Activated T-cell treated with anti-CD3 and anti-CD28 coated beads, Interleukin-2, amount 50 U/mL, for 4 hours (primary cell): ENCODE measurements around the gene IL1B. TPM values are rescaled to one million over a fixed set of nuclear protein-coding genes. Genes with fewer than 3 reads are reported as not detected.
A peak's percentile ranks its signal among the peaks of the same experiment; 100 is the strongest.

Source experiments
- ATAC-seq, 2 donors: fragments of 200-7000 bp; cut with Tn5 transposase; one replicate each; pipeline ENCODE4 v1.10.0; 2021
- DNase-seq: peaks from one replicate; pipeline ENCODE4 v3.0.0-alpha.2; 2020
- H3K27me3 Mint-ChIP-seq: one replicate; pipeline ENCODE4 v1.8.0; 2021; ENCODE audit warnings: low read depth, mixed read lengths
- H3K36me3 Mint-ChIP-seq: one replicate; pipeline ENCODE4 v1.8.0; 2022; ENCODE audit warnings: mixed read lengths; ENCODE audit not compliant: insufficient read depth
- H3K4me1 Mint-ChIP-seq: one replicate; pipeline ENCODE4 v1.8.0; 2021; ENCODE audit warnings: low read depth, mixed read lengths
- H3K4me3 Mint-ChIP-seq: one replicate; pipeline ENCODE4 v1.8.0; 2021; ENCODE audit warnings: mild to moderate bottlenecking, moderate library complexity, mixed read lengths
- H3K9me3 Mint-ChIP-seq: one replicate; pipeline ENCODE4 v1.8.0; 2021; ENCODE audit warnings: mixed read lengths
- total RNA-seq, 3 donors: library from RNA; stranded (reverse); gene quantifications; one replicate each; pipeline ENCODE4 v1.2.1, GENCODE V29; 2021

Gene IL1B
- total RNA-seq, 3 donors from 2014 or later = 0.42 to 1.6 (median 1.3) TPM

- no peak for DNase-seq
- H3K4me1 Mint-ChIP-seq = peaks cover 2% of the 10 kb centered on the region
- H3K36me3 Mint-ChIP-seq = no peaks in the 10 kb centered on the region
- ATAC-seq = no peak
- no peak overlapping the region for H3K4me3 Mint-ChIP-seq
- H3K27me3 Mint-ChIP-seq = peaks cover 9% of the 10 kb centered on the region
- H3K9me3 Mint-ChIP-seq = no peaks in the 10 kb centered on the region
Measured at GRCh38 chr2:112829101-112829960, 7.2 kb downstream of the IL1B start.

- no peaks in the 10 kb centered on the region for H3K9me3 Mint-ChIP-seq
- peaks cover 9% of the 10 kb centered on the region for H3K27me3 Mint-ChIP-seq
- no peaks in the 10 kb centered on the region for H3K36me3 Mint-ChIP-seq
- peaks cover 2% of the 10 kb centered on the region for H3K4me1 Mint-ChIP-seq
- no peak for DNase-seq
- no peak overlapping the region for H3K4me3 Mint-ChIP-seq
- no peak for ATAC-seq
Measured at GRCh38 chr2:112828251-112828691, 8.3 kb downstream of the IL1B start.

GRCh38 chr2:112827604-112828185, 8.9 kb downstream of the IL1B start:
- H3K4me3 Mint-ChIP-seq = no peak overlapping the region
- no peaks in the 10 kb centered on the region for H3K36me3 Mint-ChIP-seq
- peaks cover 9% of the 10 kb centered on the region for H3K27me3 Mint-ChIP-seq
- no peaks in the 10 kb centered on the region for H3K9me3 Mint-ChIP-seq
- no peak for DNase-seq
- H3K4me1 Mint-ChIP-seq = peaks cover 2% of the 10 kb centered on the region
- no peak for ATAC-seq

- DNase-seq = no peak
- no peaks in the 10 kb centered on the region for H3K36me3 Mint-ChIP-seq
- H3K27me3 Mint-ChIP-seq = peaks cover 9% of the 10 kb centered on the region
- ATAC-seq = no peak
- H3K4me3 Mint-ChIP-seq = no peak overlapping the region
- peaks cover 8% of the 10 kb centered on the region for H3K4me1 Mint-ChIP-seq
- no peaks in the 10 kb centered on the region for H3K9me3 Mint-ChIP-seq
Measured at GRCh38 chr2:112827009-112827408, 9.6 kb downstream of the IL1B start.

- H3K36me3 Mint-ChIP-seq = no peaks in the 10 kb centered on the region
- H3K4me3 Mint-ChIP-seq = no peak overlapping the region
- H3K4me1 Mint-ChIP-seq = peaks cover 16% of the 10 kb centered on the region
- H3K9me3 Mint-ChIP-seq = no peaks in the 10 kb centered on the region
- ATAC-seq = no peak
- no peak for DNase-seq
- H3K27me3 Mint-ChIP-seq = peaks cover 8% of the 10 kb centered on the region
Measured at GRCh38 chr2:112825706-112826105, 10.9 kb downstream of the IL1B start.

GRCh38 chr2:112824694-112825085, 11.9 kb downstream of the IL1B start:
- Mint-ChIP-seq H3K4me3 (no peak overlapping the region), H3K36me3 (no peaks in the 10 kb centered on the region), H3K27me3 (no peaks in the 10 kb centered on the region), H3K4me1 (peaks cover 16% of the 10 kb centered on the region), H3K9me3 (no peaks in the 10 kb centered on the region)
- ATAC-seq (no peak), DNase-seq (no peak)

- DNase-seq (no peak), ATAC-seq (peak in 1 of 2 donors; percentile 32)
- peaks cover 16% of the 10 kb centered on the region for H3K4me1 Mint-ChIP-seq
- H3K36me3 Mint-ChIP-seq = no peaks in the 10 kb centered on the region
- no peak overlapping the region for H3K4me3 Mint-ChIP-seq
- H3K9me3 Mint-ChIP-seq = no peaks in the 10 kb centered on the region
- H3K27me3 Mint-ChIP-seq = no peaks in the 10 kb centered on the region
Measured at GRCh38 chr2:112821682-112822081, 14.9 kb downstream of the IL1B start.

- ATAC-seq (peak; percentile 94 to 98), DNase-seq (no peak)
- H3K36me3 Mint-ChIP-seq = no peaks in the 10 kb centered on the region
- H3K4me1 Mint-ChIP-seq = peaks cover 16% of the 10 kb centered on the region
- no peaks in the 10 kb centered on the region for H3K9me3 Mint-ChIP-seq
- H3K4me3 Mint-ChIP-seq = no peak overlapping the region
- H3K27me3 Mint-ChIP-seq = no peaks in the 10 kb centered on the region
Measured at GRCh38 chr2:112821142-112821541, 15.4 kb downstream of the IL1B start.

GRCh38 chr2:112820343-112820742, 16.2 kb downstream of the IL1B start:
- ATAC-seq (no peak), DNase-seq (no peak)
- H3K4me1 Mint-ChIP-seq = peaks cover 16% of the 10 kb centered on the region
- no peaks in the 10 kb centered on the region for H3K36me3 Mint-ChIP-seq
- no peaks in the 10 kb centered on the region for H3K27me3 Mint-ChIP-seq
- H3K4me3 Mint-ChIP-seq = no peak overlapping the region
- no peaks in the 10 kb centered on the region for H3K9me3 Mint-ChIP-seq

- no peak for ATAC-seq
- DNase-seq = no peak
- peaks cover 16% of the 10 kb centered on the region for H3K4me1 Mint-ChIP-seq
- H3K27me3 Mint-ChIP-seq = no peaks in the 10 kb centered on the region
- H3K9me3 Mint-ChIP-seq = no peaks in the 10 kb centered on the region
- no peak overlapping the region for H3K4me3 Mint-ChIP-seq
- no peaks in the 10 kb centered on the region for H3K36me3 Mint-ChIP-seq
Measured at GRCh38 chr2:112819081-112819480, 17.5 kb downstream of the IL1B start.

GRCh38 chr2:112818094-112818902, 18.3 kb downstream of the IL1B start:
- no peak for ATAC-seq
- no peaks in the 10 kb centered on the region for H3K36me3 Mint-ChIP-seq
- H3K4me3 Mint-ChIP-seq = no peak overlapping the region
- no peaks in the 10 kb centered on the region for H3K27me3 Mint-ChIP-seq
- no peaks in the 10 kb centered on the region for H3K9me3 Mint-ChIP-seq
- no peak for DNase-seq
- H3K4me1 Mint-ChIP-seq = peaks cover 17% of the 10 kb centered on the region

GRCh38 chr2:112817082-112817689, 19.4 kb downstream of the IL1B start:
- ATAC-seq (no peak), DNase-seq (no peak)
- Mint-ChIP-seq H3K4me3 (no peak overlapping the region), H3K36me3 (no peaks in the 10 kb centered on the region), H3K27me3 (no peaks in the 10 kb centered on the region), H3K4me1 (peaks cover 24% of the 10 kb centered on the region), H3K9me3 (no peaks in the 10 kb centered on the region)

- H3K9me3 Mint-ChIP-seq = peaks cover 4% of the 10 kb centered on the region
- no peaks in the 10 kb centered on the region for H3K36me3 Mint-ChIP-seq
- no peaks in the 10 kb centered on the region for H3K27me3 Mint-ChIP-seq
- no peak overlapping the region for H3K4me3 Mint-ChIP-seq
- ATAC-seq = no peak
- H3K4me1 Mint-ChIP-seq = peaks cover 24% of the 10 kb centered on the region
- no peak for DNase-seq
Measured at GRCh38 chr2:112814278-112814677, 22.3 kb downstream of the IL1B start.

GRCh38 chr2:112813280-112813966, 23.2 kb downstream of the IL1B start:
- Mint-ChIP-seq H3K9me3 (peaks cover 8% of the 10 kb centered on the region), H3K27me3 (no peaks in the 10 kb centered on the region), H3K4me3 (no peak overlapping the region), H3K36me3 (no peaks in the 10 kb centered on the region), H3K4me1 (peaks cover 24% of the 10 kb centered on the region)
- no peak for ATAC-seq
- no peak for DNase-seq
